HG02759 (cell line): Measurements from ENCODE around the gene CCBE1.
A peak's percentile ranks its signal among the peaks of the same experiment; 100 is the strongest.

Source experiments
- ATAC-seq: cut with Tn5 transposase; IDR thresholded peaks from one replicate; pipeline ENCODE4 v1.9.1; 2021; ENCODE audit warnings: mild to moderate bottlenecking, moderate library complexity; ENCODE audit not compliant: unreplicated experiment

Gene CCBE1

DNA sequence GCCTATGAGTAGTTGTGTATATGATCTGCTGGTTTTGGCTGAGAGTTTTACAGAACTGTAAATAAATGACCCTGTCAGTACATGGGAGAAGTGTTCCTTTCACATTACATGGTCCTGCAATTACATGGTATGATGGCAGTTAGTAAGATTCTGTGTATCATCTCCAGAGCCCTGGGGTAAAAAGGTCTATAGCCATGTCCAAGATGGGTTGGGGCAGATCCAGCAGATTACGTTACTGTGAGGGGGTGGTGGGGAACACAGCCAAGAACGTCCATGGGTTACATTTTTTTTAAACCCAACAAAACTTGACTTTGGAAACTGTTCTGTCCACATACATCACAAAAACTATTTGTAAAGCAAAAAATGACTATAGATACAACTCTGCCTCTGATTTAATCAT is 274.0 kb downstream of the CCBE1 start:
- ATAC-seq = no peak

DNA sequence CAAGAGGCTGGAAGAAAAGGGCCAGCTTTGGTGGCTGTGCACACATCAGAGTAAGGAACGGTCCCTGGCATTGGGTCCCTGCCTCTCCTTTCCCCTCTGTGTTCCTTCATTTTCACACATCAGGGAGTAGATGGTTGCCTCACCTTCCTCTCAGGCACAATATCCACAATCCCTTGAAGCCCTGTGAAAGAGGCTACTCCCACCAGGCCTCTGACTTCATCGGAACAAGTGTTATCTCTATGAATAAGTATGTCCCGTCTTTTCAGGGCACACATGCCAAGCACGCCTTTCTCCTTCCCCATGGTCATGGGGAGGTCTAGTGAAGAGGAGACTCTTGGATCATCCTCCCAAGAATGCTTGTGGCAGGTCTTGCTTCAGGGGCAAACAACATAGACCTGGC is 277.0 kb downstream of the CCBE1 start:
- no peak for ATAC-seq

DNA sequence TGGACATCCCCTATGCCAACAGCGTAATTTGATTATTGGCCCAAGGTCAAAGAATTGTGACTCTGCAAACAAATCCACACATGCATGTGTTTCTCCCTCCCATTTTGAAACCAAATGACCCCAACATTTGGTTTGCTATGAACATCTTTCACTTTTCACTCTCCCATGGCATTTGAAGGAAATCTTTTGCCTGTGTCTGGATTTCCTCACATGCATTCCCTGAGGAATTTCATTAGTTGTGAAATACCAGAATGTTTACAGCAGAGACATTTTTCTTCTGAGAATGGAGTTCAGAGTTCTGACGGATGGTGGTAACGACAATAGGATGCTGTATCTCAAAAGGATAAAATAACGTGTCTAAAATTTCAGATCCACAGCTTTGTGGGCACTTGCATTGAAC is 277.8 kb downstream of the CCBE1 start:
- no peak for ATAC-seq

DNA sequence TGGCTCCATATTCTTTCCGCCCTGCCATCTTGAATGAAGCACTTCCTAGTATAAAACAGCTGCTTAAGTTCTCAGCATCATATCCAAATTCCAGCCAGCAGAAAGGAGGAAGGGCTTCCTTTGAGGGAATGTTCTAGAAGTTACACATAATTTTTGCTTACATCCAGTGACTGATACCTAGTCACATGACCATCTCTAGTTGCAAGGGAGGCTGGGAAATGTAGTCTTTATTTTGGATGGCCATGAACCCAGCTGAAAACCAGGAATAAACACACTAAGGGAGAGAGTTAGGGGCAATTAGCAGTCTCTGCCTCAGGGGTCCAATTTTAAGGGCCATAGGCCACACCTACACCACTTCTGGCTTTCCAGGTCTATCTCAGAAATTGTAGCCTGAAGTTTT is 280.4 kb downstream of the CCBE1 start:
- ATAC-seq = no peak

DNA sequence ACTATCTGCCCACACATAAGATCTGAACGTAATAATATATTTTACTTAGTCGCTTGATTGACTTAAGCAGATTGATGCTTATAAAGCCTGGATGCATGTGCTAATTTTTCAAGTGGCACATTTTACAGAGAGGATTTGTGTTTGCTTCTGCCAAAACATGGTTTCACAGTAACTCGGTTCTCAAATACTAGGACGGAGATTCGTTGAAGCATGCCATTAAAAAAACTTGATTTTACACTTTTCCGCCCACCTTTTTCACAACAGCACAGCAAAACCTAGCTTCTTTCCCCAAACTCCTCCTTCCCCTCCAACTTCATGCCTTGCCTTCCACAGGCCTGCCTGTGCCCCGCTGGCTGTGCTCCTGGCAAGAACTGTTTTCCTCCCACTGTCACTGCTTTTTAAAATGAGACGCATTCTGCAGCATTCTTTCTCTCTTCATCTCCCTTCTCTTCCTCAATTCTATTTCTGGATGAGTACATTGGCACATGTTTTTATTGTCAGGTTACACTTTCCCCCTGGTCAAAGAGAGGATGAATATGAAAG is 283.0 kb downstream of the CCBE1 start:
- no peak for ATAC-seq

DNA sequence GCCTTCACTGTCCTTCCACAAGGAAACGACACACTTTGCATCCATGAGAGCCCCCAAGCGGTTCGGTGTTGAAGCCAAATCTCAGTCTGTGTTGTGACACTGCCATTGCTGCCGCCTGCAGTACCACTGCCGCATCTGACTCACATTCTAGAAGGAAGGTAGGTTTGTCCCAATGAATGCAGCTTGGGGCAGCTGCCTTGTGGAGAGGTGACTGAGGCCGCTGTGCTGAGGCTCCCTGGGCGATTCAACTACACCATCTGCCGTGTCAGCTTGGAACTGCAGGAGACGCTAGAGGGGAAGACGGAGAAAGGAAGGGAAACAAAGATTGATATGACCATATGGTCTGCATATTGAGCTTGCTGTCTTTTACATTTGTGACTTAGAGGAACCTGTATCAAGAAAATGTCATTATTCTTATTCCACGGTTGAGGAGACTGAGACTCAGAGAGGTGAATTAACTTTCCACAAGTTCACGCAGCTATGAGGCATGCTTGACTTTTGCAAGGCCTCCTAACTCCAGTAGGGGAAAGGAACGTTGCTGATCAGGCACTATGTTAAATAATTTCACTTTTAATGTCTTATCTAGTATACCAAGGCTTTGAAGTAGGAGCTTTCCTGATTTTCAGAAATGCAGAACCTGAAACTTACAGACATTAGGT is 294.7 kb downstream of the CCBE1 start:
- peak; percentile 99 for ATAC-seq

DNA sequence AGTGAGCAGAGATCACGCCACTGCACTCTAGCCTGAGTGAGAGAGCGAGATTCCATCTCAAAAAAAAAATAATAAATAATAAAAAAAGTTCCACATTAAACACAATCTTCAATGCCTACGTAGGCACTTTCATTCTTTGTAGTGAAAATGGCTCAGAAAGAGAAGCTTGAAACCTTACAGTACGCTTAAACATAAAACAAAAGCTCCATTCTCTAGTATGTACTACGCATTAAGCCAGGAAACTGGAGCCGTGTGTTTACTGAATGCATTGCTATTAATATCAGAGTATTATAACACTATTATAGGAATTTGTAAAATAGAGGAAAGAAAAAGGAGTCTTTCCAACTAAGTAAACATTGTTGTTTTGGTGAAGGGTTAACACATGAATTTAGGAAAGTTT is 296.8 kb downstream of the CCBE1 start:
- ATAC-seq = no peak

DNA sequence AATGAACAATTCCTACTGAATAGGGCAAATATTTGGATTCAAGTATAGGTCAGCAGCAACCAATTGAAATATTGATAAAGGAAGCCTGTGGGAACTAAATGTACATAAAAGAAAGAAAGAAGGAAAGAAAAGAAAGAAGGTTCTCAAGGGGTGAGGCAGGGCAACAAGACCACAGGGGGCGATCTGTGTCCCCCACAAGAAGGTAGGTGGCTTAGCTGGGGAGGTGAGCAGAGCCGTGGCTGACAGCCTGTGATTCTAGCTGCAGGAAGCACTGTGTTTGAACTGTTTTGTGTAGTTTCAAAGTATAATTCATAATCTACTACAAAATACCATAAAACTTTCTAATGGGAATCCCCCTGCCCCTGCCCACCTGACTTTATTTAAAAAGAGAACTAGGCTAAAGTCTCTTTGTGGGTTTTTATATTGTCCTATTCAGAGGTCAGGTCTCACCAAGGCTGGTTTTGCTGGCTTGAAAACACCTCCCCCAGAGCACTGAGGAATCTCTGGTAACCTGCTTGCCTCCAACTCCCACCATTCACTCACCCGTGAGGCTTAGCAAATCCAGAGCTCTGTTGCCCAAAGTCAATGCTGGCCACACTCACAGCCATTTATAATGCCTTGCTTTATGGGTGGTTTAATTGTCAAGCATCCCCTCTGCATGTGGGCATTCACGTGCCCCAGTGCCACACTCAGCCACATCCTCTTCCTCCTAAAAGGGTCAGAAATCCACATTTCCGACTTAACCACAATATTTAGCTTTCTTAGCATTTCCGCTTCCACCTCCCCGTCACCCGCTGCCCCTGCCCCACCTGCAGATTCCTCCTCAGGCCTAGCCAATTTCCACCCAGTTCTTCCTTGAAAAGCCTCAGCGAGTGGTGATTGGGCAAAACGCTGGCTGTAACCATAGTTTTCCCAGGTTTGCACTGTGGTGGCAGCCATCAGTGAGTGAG is 301.7 kb downstream of the CCBE1 start:
- no peak for ATAC-seq

DNA sequence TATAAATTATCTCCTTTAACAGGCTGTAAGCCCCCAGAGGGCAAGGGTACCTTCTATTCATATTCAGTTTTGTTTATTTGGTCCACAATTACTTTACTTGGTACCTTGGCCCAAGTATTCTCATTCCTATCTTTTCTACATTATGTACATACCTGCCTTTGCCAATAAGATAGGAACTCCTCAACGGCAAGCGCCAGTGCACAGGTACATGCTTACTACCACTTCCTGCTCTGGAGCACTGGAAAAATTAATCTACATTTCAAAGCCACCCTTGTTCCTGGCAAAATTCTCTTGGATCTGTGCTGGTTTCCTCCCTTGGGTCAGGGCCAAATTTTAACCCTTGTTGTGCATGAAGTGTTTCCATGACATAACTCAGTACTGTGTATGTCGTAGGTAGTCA is 303.8 kb downstream of the CCBE1 start:
- ATAC-seq = no peak

DNA sequence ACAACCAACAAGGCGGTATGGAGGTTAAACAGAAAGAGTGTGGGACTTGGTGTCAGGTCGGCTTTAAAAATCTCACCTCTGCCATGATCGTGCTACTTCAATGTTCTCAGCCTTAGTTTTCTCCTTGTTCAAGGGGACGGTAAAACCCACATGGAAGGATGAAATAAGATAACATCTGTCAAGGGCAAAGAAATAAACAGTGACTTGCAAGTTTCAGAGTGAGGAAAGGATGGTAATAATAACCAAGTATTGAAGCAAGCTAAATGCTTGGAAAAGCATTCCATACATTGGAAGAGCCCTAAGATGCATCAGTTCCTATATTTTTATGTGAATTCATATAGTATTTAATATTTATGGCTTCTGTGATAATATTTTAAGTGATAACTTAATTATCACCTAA is 308.4 kb downstream of the CCBE1 start:
- ATAC-seq = no peak

DNA sequence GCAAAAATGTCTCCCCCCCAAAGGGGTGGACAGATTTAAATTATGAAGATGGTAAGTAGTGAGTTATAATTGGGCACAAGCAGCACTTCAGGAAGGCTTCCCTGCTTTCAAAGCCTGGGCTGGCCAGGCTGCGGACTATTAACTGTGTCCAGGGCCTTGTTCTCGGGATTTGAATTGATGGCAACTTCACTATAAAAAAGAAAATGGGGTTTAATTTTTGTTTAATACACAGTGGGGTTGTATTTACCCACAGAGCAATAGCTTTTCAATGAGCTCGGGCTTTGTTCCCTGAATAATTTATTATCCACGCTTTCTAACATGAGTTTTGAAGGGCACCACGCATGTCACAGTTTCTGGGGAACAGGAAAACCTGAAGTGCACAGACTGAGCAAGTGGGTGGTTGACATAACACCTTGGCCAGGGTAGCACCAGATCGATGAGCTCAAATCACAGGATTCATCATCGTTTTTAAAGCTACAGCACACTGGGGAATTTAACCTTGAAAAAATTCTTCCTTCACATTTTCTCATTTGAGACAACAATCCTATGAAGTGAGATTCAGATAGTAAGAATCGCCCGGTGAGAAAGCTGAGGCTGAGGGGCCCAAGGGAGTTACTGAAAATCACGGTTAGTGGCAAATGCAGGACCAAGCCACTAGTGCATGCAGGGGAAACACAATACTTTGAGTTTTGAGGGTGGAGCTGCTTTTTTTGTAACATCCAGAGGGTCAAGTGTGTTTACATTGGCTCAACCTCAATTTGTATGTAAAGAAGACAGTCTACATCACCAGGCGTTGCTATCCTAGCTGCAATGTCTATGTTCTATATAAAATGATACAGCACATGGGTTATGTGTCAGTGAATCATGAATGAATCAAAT is 309.3 kb downstream of the CCBE1 start:
- no peak for ATAC-seq

DNA sequence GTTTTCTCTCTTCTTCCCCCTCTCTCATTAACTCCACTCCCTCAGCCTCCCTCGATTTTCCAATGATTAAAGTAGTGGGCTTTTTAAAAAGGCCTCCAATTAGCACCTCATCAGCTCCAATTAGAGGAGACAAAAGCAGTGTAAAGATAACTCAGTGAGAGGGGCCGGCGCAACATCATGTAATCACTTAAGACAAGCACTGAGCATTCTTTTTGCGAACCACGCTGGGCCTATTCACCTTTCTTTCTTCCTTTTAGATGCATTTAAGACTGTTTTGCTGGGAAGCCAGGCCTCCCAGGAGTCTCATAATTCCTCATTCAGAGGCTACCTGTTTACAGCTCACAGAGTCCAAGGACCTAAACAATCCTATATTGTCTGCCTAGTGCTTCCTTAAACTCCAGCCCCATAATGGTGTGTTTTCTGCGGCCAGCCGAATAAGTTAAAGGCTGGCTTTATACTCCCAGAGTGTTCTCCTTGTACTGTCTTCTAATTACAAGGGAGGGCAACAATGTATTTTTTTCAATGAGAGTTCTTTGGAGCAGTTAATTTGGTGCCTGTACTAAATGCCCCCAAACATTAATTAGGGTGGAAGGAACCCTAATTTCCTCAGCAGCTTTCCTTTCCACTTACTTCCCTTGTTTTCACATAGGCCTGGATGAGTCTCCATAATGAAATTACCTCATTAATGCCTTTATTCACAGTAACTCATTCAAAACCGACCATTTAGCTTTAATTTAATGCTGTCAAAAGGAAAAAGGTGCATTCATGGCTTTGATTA is 310.1 kb downstream of the CCBE1 start:
- ATAC-seq = no peak

DNA sequence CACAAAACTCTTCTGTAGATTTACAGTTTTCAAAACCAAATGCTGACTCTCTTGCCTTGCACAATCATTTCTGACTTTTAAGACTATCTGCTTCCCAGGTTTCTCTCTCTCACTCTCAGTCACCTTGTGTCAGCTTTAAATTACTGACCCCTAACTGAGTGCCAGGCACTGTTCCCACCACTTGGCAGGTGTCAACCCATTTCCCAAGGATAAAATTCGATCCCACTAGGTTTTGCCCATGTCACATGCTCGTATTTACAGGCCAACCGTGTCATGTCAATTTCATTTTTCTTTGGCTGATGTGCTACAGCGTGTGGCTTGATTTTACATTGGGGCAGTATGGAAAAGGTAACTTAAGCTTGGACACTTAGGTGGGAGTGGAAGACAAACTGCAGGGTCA is 312.0 kb downstream of the CCBE1 start:
- no peak for ATAC-seq

DNA sequence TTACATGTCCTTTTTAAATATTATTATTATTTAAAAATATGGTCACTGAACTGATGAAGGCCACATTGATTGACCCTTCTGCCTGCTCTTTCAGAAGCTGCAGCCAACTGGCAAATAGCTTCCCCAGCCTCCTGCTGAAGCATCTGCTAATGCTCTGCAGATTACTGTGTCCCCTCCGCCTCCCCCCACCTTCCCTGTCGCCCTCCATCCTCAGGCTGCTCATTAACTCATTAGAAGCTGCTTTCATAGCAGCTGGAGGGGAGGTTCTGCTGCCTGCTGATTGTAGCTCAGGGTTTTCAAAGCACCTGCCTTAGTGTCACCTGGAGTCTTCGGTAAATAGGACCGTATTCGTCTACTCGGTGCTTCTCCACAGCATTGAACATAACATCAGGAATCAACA is 313.4 kb downstream of the CCBE1 start:
- ATAC-seq = no peak

DNA sequence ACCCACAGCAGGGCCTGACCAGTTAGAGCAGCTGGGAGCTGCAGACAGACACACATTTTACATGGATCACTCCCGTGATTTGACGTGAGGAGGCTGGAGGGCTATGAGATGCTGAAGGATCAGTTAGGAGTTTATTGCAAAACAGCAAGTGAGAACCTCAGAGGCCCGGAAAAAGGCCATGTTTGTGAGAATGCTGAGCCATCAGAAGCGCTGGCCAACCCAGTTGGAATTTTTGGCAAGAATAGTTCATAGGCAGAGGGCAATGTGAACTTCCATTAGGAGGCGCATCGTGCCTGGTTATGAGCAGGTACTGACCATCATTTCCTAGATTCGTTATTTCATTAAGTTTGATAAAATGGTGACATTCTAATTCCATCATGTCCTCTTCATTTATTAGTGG is 314.8 kb downstream of the CCBE1 start:
- ATAC-seq = no peak

DNA sequence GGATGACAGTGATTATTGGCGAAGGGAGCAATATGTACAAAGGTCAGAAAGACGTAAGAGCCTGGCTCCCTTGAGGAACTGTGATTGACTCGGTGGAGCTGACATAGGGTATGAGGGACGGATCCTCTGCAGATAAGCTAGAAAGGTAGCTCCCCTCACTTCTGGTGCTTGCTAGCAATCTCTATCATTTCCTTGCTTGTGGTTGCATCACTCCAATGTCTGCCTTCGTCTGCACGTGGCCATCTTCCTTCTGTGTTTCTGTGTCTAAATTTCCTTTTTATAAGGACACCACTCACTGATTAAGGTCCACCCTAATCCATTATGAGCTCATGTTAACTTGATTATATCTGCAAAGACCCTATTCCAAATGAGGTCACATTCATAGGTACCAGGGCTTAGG is 315.3 kb downstream of the CCBE1 start:
- ATAC-seq = no peak
